ACHN (cell line): Measurements from ENCODE around the gene SCUBE1.
"Not testable (repeated sequence)": the region's sequence is repeated elsewhere in the genome, so short reads cannot be mapped to it uniquely, and the experiment has no call there.

Experiments
- DNase-seq: peaks from one replicate; pipeline ENCODE4 v3.0.0-alpha.2; 2015
- in situ Hi-C: cut with HindIII; loops from 2 replicates; pipeline ENCODE4 v1.10.0; 2017; ENCODE audit warnings: low sequenced_read_pairs, low pct_ligation_motif_present, low pct_unique_long_range_greater_than_20kb

SCUBE1 gene

GRCh38 chr22:43363315-43364168 lies 20.4 kb upstream of the SCUBE1 start:
- in situ Hi-C loops = no loop called here
- DNase-seq = no peak

- in situ Hi-C loops = no loop called here
- no peak for DNase-seq
These were observed 17.4 kb upstream of the SCUBE1 start for GRCh38 chr22:43360576-43360975.

DNA sequence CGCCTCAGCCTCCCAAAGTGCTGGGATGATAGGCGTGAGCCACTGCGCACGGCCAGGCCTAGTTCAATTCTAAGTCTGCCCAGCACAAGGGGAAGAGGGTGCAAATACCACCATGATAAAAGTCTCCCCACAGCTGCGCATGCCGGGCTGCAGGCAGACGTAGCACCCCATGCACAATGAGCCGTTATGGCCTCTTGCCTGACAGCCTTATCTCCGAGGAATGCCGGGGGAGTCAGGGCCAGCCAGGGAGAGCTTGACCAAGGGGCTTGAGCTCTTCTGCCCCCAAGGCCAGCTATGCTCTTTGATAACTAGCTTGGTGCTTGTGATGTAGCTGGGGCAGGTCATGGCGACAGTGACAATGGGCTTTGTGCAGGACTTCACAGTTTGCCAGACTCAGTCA lies 13.7 kb upstream of the SCUBE1 start:
- in situ Hi-C loops = no loop called here
- DNase-seq = no peak

- in situ Hi-C loops, DNase-seq: not testable (repeated sequence)
These were observed 12.5 kb upstream of the SCUBE1 start for GRCh38 chr22:43355688-43356087.

GRCh38 chr22:43351966-43352345 lies 8.8 kb upstream of the SCUBE1 start:
- DNase-seq = no peak
- in situ Hi-C loops = no loop called here

GRCh38 chr22:43349636-43350035 lies 6.5 kb upstream of the SCUBE1 start:
- in situ Hi-C loops = no loop called here

GRCh38 chr22:43346521-43346929 lies 3.4 kb upstream of the SCUBE1 start:
- in situ Hi-C loops = no loop called here
- peak; percentile 47 for DNase-seq

More at GRCh38 chr22:43349636-43350035, 6.5 kb upstream of the SCUBE1 start:
- no peak for DNase-seq

DNA sequence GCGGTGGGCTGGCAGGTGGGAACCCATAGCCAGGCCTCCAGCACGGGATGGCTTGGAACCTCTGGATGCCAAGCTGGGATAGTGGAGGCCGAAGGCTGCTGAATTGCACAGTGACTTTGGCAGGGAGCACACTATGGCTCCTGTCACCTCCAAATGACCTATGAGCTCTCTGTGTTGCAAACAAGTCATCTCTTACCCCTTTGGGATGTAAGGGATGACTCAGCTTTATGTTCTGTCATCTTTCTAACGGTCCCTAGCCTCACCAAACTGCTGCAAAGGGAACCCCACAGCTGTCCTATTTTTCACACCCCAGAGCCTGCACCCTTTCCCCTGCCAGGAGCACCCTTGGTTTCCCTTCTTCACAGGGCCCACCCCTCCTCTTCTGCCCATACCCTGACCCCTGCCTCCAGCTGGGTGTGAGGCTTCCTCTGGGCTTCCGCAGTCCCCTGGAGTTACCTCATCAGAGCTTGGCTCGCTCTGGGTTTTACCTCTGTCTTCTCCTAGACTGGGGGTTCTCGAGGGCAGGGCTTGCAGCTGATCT lies 2.7 kb upstream of the SCUBE1 start:
- in situ Hi-C loops = no loop called here
- DNase-seq = no peak

DNA sequence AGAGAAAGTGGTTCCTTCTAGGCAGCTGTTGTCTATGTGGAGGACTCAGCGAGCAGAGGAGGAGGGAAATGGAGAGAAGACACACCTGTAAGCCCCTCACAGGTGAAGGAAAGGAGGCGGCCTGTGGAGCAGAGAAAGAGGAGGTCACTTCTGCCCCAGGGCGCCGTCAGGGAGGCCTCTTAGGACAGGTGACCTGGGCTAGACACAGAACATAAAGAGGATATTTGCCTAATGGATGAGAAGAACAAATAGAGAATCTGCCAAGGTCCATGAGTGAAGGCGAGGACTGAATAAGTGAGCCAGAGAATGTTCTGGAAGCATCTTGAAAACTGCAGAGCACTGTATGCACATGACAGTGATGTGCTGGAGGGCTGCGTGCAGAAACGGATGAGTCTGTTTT lies 2.2 kb upstream of the SCUBE1 start:
- in situ Hi-C loops = no loop called here
- no peak for DNase-seq

DNA sequence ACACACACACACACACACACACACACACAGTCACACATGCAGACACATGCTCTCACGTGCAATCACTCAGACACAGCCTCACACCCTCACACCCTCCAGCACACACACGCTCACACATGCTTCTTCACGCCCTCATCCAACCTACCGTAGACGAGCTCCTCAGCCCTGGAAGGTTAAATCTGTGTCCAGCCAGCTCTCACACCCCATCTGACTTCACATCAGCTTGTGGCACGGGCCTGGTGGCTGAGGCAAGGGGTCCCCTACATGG lies 1.3 kb upstream of the SCUBE1 start:
- in situ Hi-C loops = no loop called here
- DNase-seq = no peak

- in situ Hi-C loops = no loop called here
- no peak for DNase-seq
These were observed 723 bp upstream of the SCUBE1 start for GRCh38 chr22:43343670-43344519.

DNA sequence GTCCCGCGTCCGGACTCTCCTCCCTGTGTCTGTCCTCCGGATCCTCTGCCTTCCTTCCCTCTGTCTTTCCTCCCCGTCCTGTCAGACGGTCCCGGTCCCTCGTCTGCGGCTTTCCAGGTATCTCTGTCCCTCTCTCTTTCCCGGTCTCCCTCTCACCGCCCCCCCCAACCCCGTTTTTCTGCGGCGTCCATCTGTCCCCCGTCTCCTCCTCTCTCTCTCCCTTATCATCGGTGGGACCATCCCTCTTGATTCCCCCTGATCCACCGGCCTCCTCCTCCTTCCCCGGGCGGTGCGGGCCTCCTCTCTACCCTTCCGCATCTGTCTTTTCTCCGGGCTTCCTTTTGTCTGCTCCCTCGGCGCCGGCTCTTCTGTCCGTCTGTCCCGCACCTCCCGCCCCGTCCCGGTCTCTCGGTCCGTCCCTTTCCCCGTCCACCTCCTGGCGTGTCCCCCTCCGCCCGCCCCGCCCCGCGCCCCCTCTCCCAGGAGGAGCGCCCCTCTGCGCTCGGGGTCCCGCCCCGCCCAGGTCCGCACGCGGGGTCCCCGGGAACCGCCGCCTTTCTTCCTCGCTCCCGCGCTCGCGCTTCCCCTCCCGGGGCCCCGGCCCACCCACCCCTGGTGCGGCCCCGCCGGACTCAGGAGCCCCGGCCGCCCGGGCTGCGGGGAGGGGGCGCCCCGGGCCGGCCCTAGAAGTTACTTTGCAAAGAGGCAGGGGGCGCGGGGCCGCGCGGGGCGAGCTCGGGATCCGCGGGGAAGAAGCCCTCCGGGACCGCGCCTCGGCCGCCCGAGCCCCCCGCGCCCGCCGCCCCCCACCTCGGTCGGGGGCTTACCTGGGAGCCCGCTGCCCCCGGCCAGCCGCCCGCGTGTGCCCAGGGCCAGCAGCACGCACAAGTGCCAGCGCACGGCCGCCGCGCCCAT lies 568 bp downstream of the SCUBE1 start:
- no peak for DNase-seq
- in situ Hi-C loops = no loop called here

GRCh38 chr22:43341565-43341964 lies 1.6 kb downstream of the SCUBE1 start:
- DNase-seq = no peak
- in situ Hi-C loops = no loop called here

- in situ Hi-C loops = no loop called here
- no peak for DNase-seq
These were observed 4.3 kb downstream of the SCUBE1 start for GRCh38 chr22:43338766-43339345.

GRCh38 chr22:43337946-43338345 lies 5.2 kb downstream of the SCUBE1 start:
- in situ Hi-C loops = no loop called here
- no peak for DNase-seq

DNA sequence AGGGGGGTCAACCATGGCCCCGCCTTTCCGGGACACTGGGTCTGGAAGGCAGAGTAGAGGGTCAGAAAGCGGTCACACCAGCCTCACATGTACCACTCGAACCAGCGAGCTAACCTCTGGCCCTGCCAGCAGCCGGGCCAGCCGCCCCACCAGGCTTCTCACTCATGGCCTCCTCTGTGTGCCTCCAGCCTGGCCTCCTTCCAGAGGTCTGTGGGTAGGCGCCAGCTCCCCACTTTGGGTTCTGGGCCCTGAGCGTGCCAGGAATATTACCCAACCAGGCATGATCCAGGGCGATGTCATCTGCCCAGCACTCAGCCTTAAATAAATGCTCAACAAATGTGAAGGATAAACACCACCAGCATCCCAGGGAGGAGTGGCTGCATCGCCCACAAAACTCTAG lies 5.8 kb downstream of the SCUBE1 start:
- in situ Hi-C loops = no loop called here
- DNase-seq = peak; percentile 40

DNA sequence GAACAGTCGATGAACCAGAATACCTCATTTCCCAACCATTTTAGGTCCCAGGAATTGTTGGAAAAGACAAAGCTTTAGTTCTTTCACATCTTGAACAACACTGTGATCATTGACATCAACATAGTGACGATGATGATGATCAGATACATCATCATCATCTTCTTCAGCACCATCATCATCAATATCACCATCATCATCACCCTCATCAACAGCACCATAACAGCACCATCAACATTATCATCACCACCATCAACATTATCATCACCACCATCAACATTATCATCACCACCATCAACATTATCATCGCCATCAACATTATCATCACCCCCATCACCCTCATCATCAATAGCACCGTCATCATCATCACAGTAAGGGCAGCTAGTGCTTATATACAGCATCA lies 8.8 kb downstream of the SCUBE1 start:
- in situ Hi-C loops = no loop called here
- DNase-seq = no peak

- in situ Hi-C loops = no loop called here
- DNase-seq = no peak
These were observed 9.2 kb downstream of the SCUBE1 start for GRCh38 chr22:43333978-43334377.
